Measurements from ENCODE around the gene RNLS.

The RNLS gene

GRCh38 chr10:88477343-88478085, 105.6 kb downstream of the RNLS start:
- DNase-seq (ENCODE audit: low read depth, low spot score), result no peak

GRCh38 chr10:88474884-88475844, 108.0 kb downstream of the RNLS start:
- DNase-seq (ENCODE audit: low read depth, low spot score), result no peak

- DNase-seq (ENCODE audit: low read depth, low spot score), result no peak
Observed at GRCh38 chr10:88473989-88474883, 108.9 kb downstream of the RNLS start.

- no peak for DNase-seq (ENCODE audit: low read depth, low spot score)
Observed at GRCh38 chr10:88472540-88472939, 110.6 kb downstream of the RNLS start.

GRCh38 chr10:88471899-88472298, 111.2 kb downstream of the RNLS start:
- DNase-seq (ENCODE audit: low read depth, low spot score), result no peak

GRCh38 chr10:88467835-88468485, 115.2 kb downstream of the RNLS start:
- DNase-seq (ENCODE audit: low read depth, low spot score), result no peak

GRCh38 chr10:88466786-88467185, 116.3 kb downstream of the RNLS start:
- DNase-seq (ENCODE audit: low read depth, low spot score), result no peak

GRCh38 chr10:88465765-88466164, 117.4 kb downstream of the RNLS start:
- DNase-seq (ENCODE audit: low read depth, low spot score), result no peak

- DNase-seq (ENCODE audit: low read depth, low spot score), result no peak
Observed at GRCh38 chr10:88463811-88464210, 119.3 kb downstream of the RNLS start.

- DNase-seq (ENCODE audit: low read depth, low spot score), result no peak
Observed at GRCh38 chr10:88461426-88461825, 121.7 kb downstream of the RNLS start.

- DNase-seq (ENCODE audit: low read depth, low spot score), result no peak
Observed at GRCh38 chr10:88459530-88459929, 123.6 kb downstream of the RNLS start.

GRCh38 chr10:88458209-88458608, 124.9 kb downstream of the RNLS start:
- no peak for DNase-seq (ENCODE audit: low read depth, low spot score)

GRCh38 chr10:88457660-88458059, 125.5 kb downstream of the RNLS start:
- no peak for DNase-seq (ENCODE audit: low read depth, low spot score)

- no peak for DNase-seq (ENCODE audit: low read depth, low spot score)
Observed at GRCh38 chr10:88456730-88457129, 126.4 kb downstream of the RNLS start.

GRCh38 chr10:88455831-88456230, 127.3 kb downstream of the RNLS start:
- no peak for DNase-seq (ENCODE audit: low read depth, low spot score)

GRCh38 chr10:88450201-88450600, 132.9 kb downstream of the RNLS start:
- DNase-seq (ENCODE audit: low read depth, low spot score), result no peak

- no peak for DNase-seq (ENCODE audit: low read depth, low spot score)
Observed at GRCh38 chr10:88442716-88443115, 140.4 kb downstream of the RNLS start.

- no peak for DNase-seq (ENCODE audit: low read depth, low spot score)
Observed at GRCh38 chr10:88440541-88440940, 142.6 kb downstream of the RNLS start.

GRCh38 chr10:88439932-88440331, 143.2 kb downstream of the RNLS start:
- no peak for DNase-seq (ENCODE audit: low read depth, low spot score)

GRCh38 chr10:88437411-88437810, 145.7 kb downstream of the RNLS start:
- DNase-seq (ENCODE audit: low read depth, low spot score), result no peak

- DNase-seq (ENCODE audit: low read depth, low spot score), result no peak
Observed at GRCh38 chr10:88433565-88434186, 149.4 kb downstream of the RNLS start.

Measured in activated naive CD8-positive, alpha-beta T cell treated with anti-CD3 and anti-CD28 coated beads, Interleukin-2, amount 50 U/mL, for 16 hours (primary cell).